HepG2 (cell line): ENCODE data around the gene TLR9. TPM values are rescaled to one million over a fixed set of nuclear protein-coding genes. Genes with fewer than 3 reads are reported as not detected.

Experiments
- CHD4 ChIP-seq: fragments of 200-600 bp; sonication (generic); IDR thresholded peaks from 2 replicates; pipeline ENCODE4 v1.7.0; 2017; ENCODE audit warnings: mild to moderate bottlenecking, low read length, borderline replicate concordance
- FOXC1 ChIP-seq: sonication (generic); formaldehyde crosslinking; IDR thresholded peaks from 2 replicates; pipeline ENCODE4 v1.8.0; 2022; ENCODE audit warnings: mild to moderate bottlenecking, missing genetic modification reagents, borderline replicate concordance
- FOXO1 ChIP-seq: sonication (generic); formaldehyde crosslinking; IDR thresholded peaks from 2 replicates; pipeline ENCODE4 v1.4.0; 2020; ENCODE audit warnings: missing genetic modification reagents
- HNF4A ChIP-seq: sonication (generic); formaldehyde crosslinking; IDR thresholded peaks from 2 replicates; pipeline ENCODE4 v1.4.0; 2020; ENCODE audit warnings: missing genetic modification reagents
- PHF8 ChIP-seq: sonication (generic); formaldehyde crosslinking; IDR thresholded peaks from 2 replicates; pipeline ENCODE4 v1.5.0; 2020; ENCODE audit warnings: missing genetic modification reagents
- PRDM15 ChIP-seq: sonication (generic); formaldehyde crosslinking; IDR thresholded peaks from 2 replicates; pipeline ENCODE4 v1.4.0; 2020; ENCODE audit warnings: missing genetic modification reagents
- SAFB2 ChIP-seq: sonication (generic); formaldehyde crosslinking; IDR thresholded peaks from 2 replicates; pipeline ENCODE4 v1.5.1; 2020; ENCODE audit warnings: missing genetic modification reagents, low read depth, mild to moderate bottlenecking, borderline replicate concordance
- TBX2 ChIP-seq: sonication (generic); formaldehyde crosslinking; IDR thresholded peaks from 2 replicates; pipeline ENCODE4 v1.5.0; 2020; ENCODE audit warnings: missing genetic modification reagents, mild to moderate bottlenecking, borderline replicate concordance
- ZHX2 ChIP-seq, 2 experiments: sonication (generic) in 1 of 2; formaldehyde crosslinking in 1 of 2; IDR thresholded peaks; 2 replicates each; pipeline versions ENCODE4 v1.6.1 to v1.9.0; 2014 to 2022; ENCODE audit warnings: antibody characterized with exemption in 1 of 2, borderline replicate concordance in 1 of 2, inconsistent platforms in 1 of 2, low read depth in 1 of 2, missing genetic modification reagents in 1 of 2
- ZNF276 ChIP-seq: sonication (generic); formaldehyde crosslinking; IDR thresholded peaks from 2 replicates; pipeline ENCODE4 v1.4.0; 2020; ENCODE audit warnings: mild to moderate bottlenecking, low read depth, missing genetic modification reagents
- ZNF512B ChIP-seq: sonication (generic); formaldehyde crosslinking; IDR thresholded peaks from 2 replicates; pipeline ENCODE4 v1.5.1; 2020; ENCODE audit warnings: missing genetic modification reagents, mild to moderate bottlenecking, borderline replicate concordance
- ZNF768 ChIP-seq: sonication (generic); formaldehyde crosslinking; IDR thresholded peaks from 2 replicates; pipeline ENCODE4 v1.4.0; 2020; ENCODE audit warnings: missing genetic modification reagents
- polyA plus RNA-seq, 8 experiments: library from polyadenylated mRNA; depleted of rRNA in 3 of 8; stranded (reverse) in 7 of 8; unstranded in 1 of 8; fragments of >200 nt; fragmentation: Illumina TruSeq in 4 of 8; extraction: Trizol in 4 of 8; gene quantifications; 2 replicates each; pipeline versions ENCODE4 v1.2.1 to v1.2.3, GENCODE V29; 2011 to 2016; ENCODE audit warnings: low read depth in 4 of 8, missing spikeins in 1 of 8, mixed read lengths in 1 of 8; ENCODE audit not compliant: insufficient read depth in 1 of 8
- total RNA-seq, 5 experiments: library from RNA; depleted of rRNA; stranded (reverse); fragments of >200 nt; fragmentation: Illumina TruSeq; extraction: Trizol; gene quantifications; 2 replicates each; pipeline ENCODE4 v1.2.3, GENCODE V29; 2016; ENCODE audit warnings: low read depth in 1 of 5

Gene TLR9
- total and polyA plus RNA-seq, 2 of the 13 experiments (the other 11 are each of a cell fraction or from before 2014, with no cell fraction given): not detected

- TF ChIP-seq ZHX2 (IDR thresholded peaks at IDR 0.05; ENCODE audit: low read depth) (0 out of 2 replicates have a peak, but pooled peaks have one; percentile 52), ZHX2 (CRISPR knock-in tag; IDR thresholded peaks at IDR 0.05; ENCODE audit: borderline replicate concordance) (no peak), HNF4A (peak; percentile 89), SAFB2 (no peak), FOXC1 (CRISPR knock-in tag) (no peak; the same call in 1 of the 2 replicates), ZNF512B (0 out of 2 replicates have a peak, but pooled peaks have one; percentile 38), PHF8 (CRISPR knock-in tag) (peak; percentile 62), TBX2 (CRISPR knock-in tag) (peak; percentile 86), FOXO1 (CRISPR knock-in tag) (peak; percentile 58; the same call in 1 of the 2 replicates), ZNF276 (peak; percentile 14; the same call in 1 of the 2 replicates), ZNF768 (CRISPR knock-in tag) (no peak), PRDM15 (CRISPR knock-in tag) (no peak), CHD4 (no peak)
Measured at GRCh38 chr3:52176951-52177700, 48.3 kb downstream of the TLR9 start (continued).
